ENCODE measurements around the gene MGAT3. TPM values are rescaled to one million over a fixed set of nuclear protein-coding genes. Genes with fewer than 3 reads are reported as not detected.

The MGAT3 gene
- total RNA-seq, 4 donors from 2014 or later, result 0.26 to 11.8 (median 9.5) TPM; not detected in 1

- H3K27ac ChIP-seq, result no peak overlapping the region
- TF ChIP-seq, protein P1, sequence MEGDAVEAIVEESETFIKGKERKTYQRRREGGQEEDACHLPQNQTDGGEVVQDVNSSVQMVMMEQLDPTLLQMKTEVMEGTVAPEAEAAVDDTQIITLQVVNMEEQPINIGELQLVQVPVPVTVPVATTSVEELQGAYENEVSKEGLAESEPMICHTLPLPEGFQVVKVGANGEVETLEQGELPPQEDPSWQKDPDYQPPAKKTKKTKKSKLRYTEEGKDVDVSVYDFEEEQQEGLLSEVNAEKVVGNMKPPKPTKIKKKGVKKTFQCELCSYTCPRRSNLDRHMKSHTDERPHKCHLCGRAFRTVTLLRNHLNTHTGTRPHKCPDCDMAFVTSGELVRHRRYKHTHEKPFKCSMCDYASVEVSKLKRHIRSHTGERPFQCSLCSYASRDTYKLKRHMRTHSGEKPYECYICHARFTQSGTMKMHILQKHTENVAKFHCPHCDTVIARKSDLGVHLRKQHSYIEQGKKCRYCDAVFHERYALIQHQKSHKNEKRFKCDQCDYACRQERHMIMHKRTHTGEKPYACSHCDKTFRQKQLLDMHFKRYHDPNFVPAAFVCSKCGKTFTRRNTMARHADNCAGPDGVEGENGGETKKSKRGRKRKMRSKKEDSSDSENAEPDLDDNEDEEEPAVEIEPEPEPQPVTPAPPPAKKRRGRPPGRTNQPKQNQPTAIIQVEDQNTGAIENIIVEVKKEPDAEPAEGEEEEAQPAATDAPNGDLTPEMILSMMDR (IDR thresholded peaks at IDR 0.05), result no peak
- no peak for TF ChIP-seq POLR2A (IDR thresholded peaks at IDR 0.05)
- no peaks in the 10 kb centered on the region for H3K9me3 ChIP-seq
- H3K4me3 ChIP-seq, result no peak overlapping the region
- H3K27me3 ChIP-seq, result no peaks in the 10 kb centered on the region
- DNase-seq, result no peak
- H3K4me1 ChIP-seq, result no peaks in the 10 kb centered on the region
- intact Hi-C loops (cut with DNase I; ENCODE audit: low total_unique reads), result no loop called here
- H3K36me3 ChIP-seq, result no peaks in the 10 kb centered on the region
Measured at GRCh38 chr22:39489094-39490068, 32.6 kb downstream of the MGAT3 start.

GRCh38 chr22:39490135-39490798 is 33.5 kb downstream of the MGAT3 start:
- Histone ChIP-seq H3K27ac (no peak overlapping the region), H3K4me3 (no peak overlapping the region), H3K27me3 (no peaks in the 10 kb centered on the region), H3K36me3 (no peaks in the 10 kb centered on the region), H3K9me3 (no peaks in the 10 kb centered on the region), H3K4me1 (no peaks in the 10 kb centered on the region)
- DNase-seq, result peak; percentile 72 to 73
- TF ChIP-seq, protein P1 (IDR thresholded peaks at IDR 0.05), result no peak
- no peak for TF ChIP-seq POLR2A (IDR thresholded peaks at IDR 0.05)
- intact Hi-C loops (cut with DNase I; ENCODE audit: low total_unique reads), result no loop called here

GRCh38 chr22:39490966-39491680 is 34.3 kb downstream of the MGAT3 start:
- H3K4me1 ChIP-seq, result no peaks in the 10 kb centered on the region
- no peak for DNase-seq
- intact Hi-C loops (cut with DNase I; ENCODE audit: low total_unique reads), result no loop called here

DNA sequence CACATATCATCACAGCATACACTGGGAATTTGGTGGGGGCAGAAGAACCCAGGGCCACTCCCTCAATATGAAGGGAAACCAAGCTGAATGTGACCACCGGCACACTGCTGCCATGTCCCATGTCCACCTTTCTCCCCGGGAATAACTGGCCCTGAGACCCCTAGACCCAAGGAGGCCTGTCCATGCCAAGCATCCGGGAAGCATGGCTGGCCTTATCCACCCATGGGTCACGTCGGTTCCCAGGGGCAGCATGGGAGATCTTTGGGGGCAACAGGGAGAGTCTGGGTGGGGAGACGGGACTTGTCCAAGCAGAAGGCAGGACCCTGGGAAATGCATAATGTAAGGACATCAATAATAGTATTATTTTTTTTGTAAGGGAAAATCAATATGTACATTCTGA is 34.9 kb downstream of the MGAT3 start:
- intact Hi-C loops (cut with DNase I; ENCODE audit: low total_unique reads), result no loop called here

More at GRCh38 chr22:39490966-39491680, 34.3 kb downstream of the MGAT3 start:
- H3K27me3 ChIP-seq, result no peaks in the 10 kb centered on the region
- H3K4me3 ChIP-seq, result no peak overlapping the region
- H3K9me3 ChIP-seq, result no peaks in the 10 kb centered on the region
- no peak overlapping the region for H3K27ac ChIP-seq
- TF ChIP-seq, protein P1 (IDR thresholded peaks at IDR 0.05), result no peak
- no peak for TF ChIP-seq POLR2A (IDR thresholded peaks at IDR 0.05)
- H3K36me3 ChIP-seq, result no peaks in the 10 kb centered on the region

More for the DNA sequence above, 34.9 kb downstream of the MGAT3 start:
- Histone ChIP-seq H3K27ac (no peak overlapping the region), H3K27me3 (no peaks in the 10 kb centered on the region), H3K9me3 (no peaks in the 10 kb centered on the region), H3K4me3 (no peak overlapping the region), H3K36me3 (no peaks in the 10 kb centered on the region), H3K4me1 (no peaks in the 10 kb centered on the region)
- DNase-seq, result no peak
- TF ChIP-seq, protein P1 (IDR thresholded peaks at IDR 0.05), result no peak
- TF ChIP-seq POLR2A (IDR thresholded peaks at IDR 0.05), result no peak

Data from uterus (tissue), 4 donors.